ENCODE data around the gene ALK. TPM values are rescaled to one million over a fixed set of nuclear protein-coding genes. Genes with fewer than 3 reads are reported as not detected.

The ALK gene
- total RNA-seq, 1 donor from 2014 or later = 9.6 TPM

DNA sequence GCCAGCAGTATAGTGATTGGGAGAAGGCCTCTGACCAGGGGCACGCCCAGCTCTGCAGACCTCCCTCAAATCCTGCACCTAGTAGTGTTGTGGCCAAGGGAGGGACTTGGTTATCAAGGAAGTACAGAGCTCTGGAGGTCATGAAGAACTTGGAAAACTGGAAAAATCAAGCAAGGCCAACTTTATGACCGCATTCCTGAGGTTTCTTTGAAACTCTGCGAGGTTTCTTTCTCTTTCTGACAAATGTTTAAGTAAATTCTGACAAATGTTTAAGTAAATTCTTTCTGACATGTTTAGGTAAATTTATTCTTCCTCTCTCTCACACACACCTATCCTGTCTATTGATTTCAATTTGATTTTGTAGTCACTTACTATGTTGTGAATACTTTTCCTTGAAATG lies 775.2 kb downstream of the ALK start:
- Mint-ChIP-seq H3K36me3 (ENCODE audit: unreplicated experiment) (no peaks in the 10 kb centered on the region), H3K27me3 (ENCODE audit: unreplicated experiment) (no peaks in the 10 kb centered on the region), H3K4me1 (ENCODE audit: low read depth, unreplicated experiment) (no peaks in the 10 kb centered on the region), H3K9me3 (ENCODE audit: unreplicated experiment) (no peaks in the 10 kb centered on the region), H3K4me3 (ENCODE audit: unreplicated experiment) (no peak overlapping the region), H3K27ac (ENCODE audit: unreplicated experiment) (no peak overlapping the region)
- DNase-seq = no peak
- TF ChIP-seq, protein P1, sequence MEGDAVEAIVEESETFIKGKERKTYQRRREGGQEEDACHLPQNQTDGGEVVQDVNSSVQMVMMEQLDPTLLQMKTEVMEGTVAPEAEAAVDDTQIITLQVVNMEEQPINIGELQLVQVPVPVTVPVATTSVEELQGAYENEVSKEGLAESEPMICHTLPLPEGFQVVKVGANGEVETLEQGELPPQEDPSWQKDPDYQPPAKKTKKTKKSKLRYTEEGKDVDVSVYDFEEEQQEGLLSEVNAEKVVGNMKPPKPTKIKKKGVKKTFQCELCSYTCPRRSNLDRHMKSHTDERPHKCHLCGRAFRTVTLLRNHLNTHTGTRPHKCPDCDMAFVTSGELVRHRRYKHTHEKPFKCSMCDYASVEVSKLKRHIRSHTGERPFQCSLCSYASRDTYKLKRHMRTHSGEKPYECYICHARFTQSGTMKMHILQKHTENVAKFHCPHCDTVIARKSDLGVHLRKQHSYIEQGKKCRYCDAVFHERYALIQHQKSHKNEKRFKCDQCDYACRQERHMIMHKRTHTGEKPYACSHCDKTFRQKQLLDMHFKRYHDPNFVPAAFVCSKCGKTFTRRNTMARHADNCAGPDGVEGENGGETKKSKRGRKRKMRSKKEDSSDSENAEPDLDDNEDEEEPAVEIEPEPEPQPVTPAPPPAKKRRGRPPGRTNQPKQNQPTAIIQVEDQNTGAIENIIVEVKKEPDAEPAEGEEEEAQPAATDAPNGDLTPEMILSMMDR (IDR thresholded peaks at IDR 0.05; ENCODE audit: partially characterized antibody, unreplicated experiment) = no peak

DNA sequence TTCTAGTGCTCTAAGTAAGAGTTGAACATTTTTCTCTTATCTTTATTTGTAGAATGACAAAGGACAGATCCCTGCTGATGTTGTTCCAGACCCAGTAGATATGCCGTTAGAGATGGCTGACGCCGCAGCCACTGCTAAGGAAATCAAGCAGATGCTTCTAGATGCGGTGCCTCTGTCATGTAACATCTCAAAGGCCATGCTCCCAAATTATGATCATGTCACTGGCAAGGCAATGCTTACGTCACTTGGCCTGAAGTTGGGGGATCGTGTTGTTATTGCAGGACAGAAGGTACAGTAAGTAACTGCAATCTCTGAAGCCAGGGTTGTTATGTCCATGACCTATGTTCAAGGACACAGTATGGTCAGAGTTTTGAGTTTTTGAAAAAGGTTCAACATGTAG lies 777.7 kb downstream of the ALK start:
- no peaks in the 10 kb centered on the region for H3K27me3 Mint-ChIP-seq (ENCODE audit: unreplicated experiment)
- H3K4me1 Mint-ChIP-seq (ENCODE audit: low read depth, unreplicated experiment) = no peaks in the 10 kb centered on the region
- peaks cover 6% of the 10 kb centered on the region for H3K36me3 Mint-ChIP-seq (ENCODE audit: unreplicated experiment)
- H3K4me3 Mint-ChIP-seq (ENCODE audit: unreplicated experiment) = no peak overlapping the region
- H3K9me3 Mint-ChIP-seq (ENCODE audit: unreplicated experiment) = no peaks in the 10 kb centered on the region
- TF ChIP-seq, protein P1 (IDR thresholded peaks at IDR 0.05; ENCODE audit: partially characterized antibody, unreplicated experiment) = no peak
- H3K27ac Mint-ChIP-seq (ENCODE audit: unreplicated experiment) = no peak overlapping the region
- DNase-seq = no peak

Other genes starting within 250 kb of the ALK start
- 71.5 TPM for gene YPEL5, start 225.4 kb upstream of the ALK start, total RNA-seq (ENCODE audit: unreplicated experiment)

Data from glutamatergic neuron (in vitro differentiated cells).